Measurements from ENCODE around the gene NF2.

GRCh38 chr22:29734838-29735237 lies 131.4 kb downstream of the NF2 start:
- TF ChIP-seq GATA2 (IDR thresholded peaks at IDR 0.05; ENCODE audit: low read depth, low read length) (no peak), GATA3 (IDR thresholded peaks at IDR 0.05; ENCODE audit: low read depth, low read length) (no peak)
